Tibial nerve (tissue), 4 donors: ENCODE data around the gene SLC23A2. TPM values are rescaled to one million over a fixed set of nuclear protein-coding genes. Genes with fewer than 3 reads are reported as not detected.

ENCODE experiments used
- DNase-seq, 2 donors: peaks; one replicate each; pipeline ENCODE4 v3.0.0-alpha.2; 2019; ENCODE audit warnings: low spot score in 2 of 2
- H3K27ac ChIP-seq, 4 donors: fragments of 200-600 bp; sonication (generic) in 3 of 4; one replicate each; pipeline ENCODE4 v1.5.1; 2017 to 2019; ENCODE audit warnings: mild to moderate bottlenecking in 1 of 4
- H3K27me3 ChIP-seq, 2 donors: fragments of 200-600 bp; sonication (generic) in 1 of 2; one replicate each; pipeline versions ENCODE4 v1.5.1 to v1.6.0; 2017 to 2019
- H3K36me3 ChIP-seq, 3 donors: fragments of 200-600 bp; sonication (generic); one replicate each; pipeline ENCODE4 v1.5.1; 2018 to 2019
- H3K4me1 ChIP-seq, 4 donors: fragments of 200-600 bp; sonication (generic) in 3 of 4; one replicate each; pipeline ENCODE4 v1.5.1; 2017 to 2019
- H3K4me3 ChIP-seq, 4 donors: fragments of 200-600 bp; sonication (generic) in 3 of 4; one replicate each; pipeline ENCODE4 v1.5.1; 2017 to 2019; ENCODE audit warnings: mild to moderate bottlenecking in 1 of 4, moderate library complexity in 1 of 4
- H3K9me3 ChIP-seq, 4 donors: fragments of 200-600 bp; sonication (generic) in 3 of 4; one replicate each; pipeline ENCODE4 v1.5.1; 2017 to 2019
- CTCF ChIP-seq, 5 experiments: fragments of 200-600 bp in 3 of 5; fragments of 450-650 bp in 2 of 5; sonication (generic) in 3 of 5; IDR thresholded peaks; one replicate each; pipeline ENCODE4 v1.5.1; 2016 to 2019; ENCODE audit warnings: antibody characterized with exemption in 5 of 5, mild to moderate bottlenecking in 3 of 5, moderate library complexity in 2 of 5
- EP300 ChIP-seq, 2 donors: sonication (generic); formaldehyde crosslinking; IDR thresholded peaks; one replicate each; pipeline ENCODE4 v1.6.1; 2017; ENCODE audit warnings: antibody characterized with exemption in 2 of 2, mild to moderate bottlenecking in 1 of 2
- POLR2A ChIP-seq, 2 donors: fragments of 450-650 bp; IDR thresholded peaks; one replicate each; pipeline ENCODE4 v1.6.1; 2017; ENCODE audit warnings: antibody characterized with exemption in 2 of 2, mild to moderate bottlenecking in 2 of 2, moderate library complexity in 2 of 2
- WGBS, 2 donors: methylation state at CpG; one replicate each; pipeline ENCODE4 v1.1.5; 2018; 5-methylcytosine and 5-hydroxymethylcytosine counted together
- total RNA-seq, 4 donors: library from RNA; depleted of rRNA; stranded (reverse); fragments of >200 nt; gene quantifications; one replicate each; pipeline ENCODE4 v1.1.0, GENCODE V29; 2016

Gene SLC23A2
- total RNA-seq, 4 donors from 2014 or later = 30.6 to 48.5 (median 40.6) TPM

DNA sequence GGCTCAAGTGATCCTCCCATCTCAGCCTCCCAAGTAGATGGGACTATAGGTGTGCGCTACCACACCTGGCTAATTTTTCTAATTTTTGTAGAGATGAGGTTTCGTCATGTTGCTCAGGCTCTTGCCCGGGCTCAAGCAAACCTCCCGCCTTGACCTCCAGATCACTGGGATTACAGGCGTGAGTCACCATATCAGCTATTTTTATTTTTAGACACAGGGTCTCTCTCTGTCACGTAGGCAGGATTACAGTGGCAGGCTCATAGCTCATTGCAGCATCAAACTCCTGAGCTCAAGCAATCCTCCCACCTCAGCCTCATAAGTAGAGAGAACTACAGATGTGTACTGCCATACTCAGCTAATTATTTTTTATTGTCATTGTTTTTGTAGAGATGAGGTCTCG, 41.7 kb downstream of the SLC23A2 start:
- Histone ChIP-seq H3K9me3 (no peaks in the 10 kb centered on the region), H3K27ac (no peak overlapping the region), H3K36me3 (no peaks in the 10 kb centered on the region), H3K4me3 (no peak overlapping the region), H3K4me1 (peaks cover 0 to 13% (median 0%) of the 10 kb centered on the region in 4 donors), H3K27me3 (no peaks in the 10 kb centered on the region)
- no peak for DNase-seq
- WGBS, 2 donors = 91 to 92% methylated on average over 7 of the region's 7 CpGs
- TF ChIP-seq CTCF (IDR thresholded peaks at IDR 0.05) (no peak), EP300 (IDR thresholded peaks at IDR 0.05) (no peak), POLR2A (IDR thresholded peaks at IDR 0.05) (no peak)

GRCh38 chr20:4957939-4958362, 43.4 kb downstream of the SLC23A2 start:
- DNase-seq = no peak
- Histone ChIP-seq H3K9me3 (no peaks in the 10 kb centered on the region), H3K27ac (no peak overlapping the region), H3K4me1 (peaks cover 0 to 13% (median 0%) of the 10 kb centered on the region in 4 donors), H3K27me3 (no peaks in the 10 kb centered on the region), H3K36me3 (no peaks in the 10 kb centered on the region), H3K4me3 (no peak overlapping the region)
- 78 to 79% methylated on average over 2 of the region's 2 CpGs for WGBS, 2 donors
- TF ChIP-seq POLR2A (IDR thresholded peaks at IDR 0.05) (no peak), CTCF (IDR thresholded peaks at IDR 0.05) (no peak), EP300 (IDR thresholded peaks at IDR 0.05) (no peak)

- no peak for DNase-seq
- Histone ChIP-seq H3K27me3 (no peaks in the 10 kb centered on the region), H3K9me3 (no peaks in the 10 kb centered on the region), H3K36me3 (peaks cover 0 to 5% (median 0%) of the 10 kb centered on the region in 3 donors), H3K27ac (no peak overlapping the region), H3K4me3 (no peak overlapping the region), H3K4me1 (peaks cover 0 to 7% (median 0%) of the 10 kb centered on the region in 4 donors)
- WGBS, 2 donors = 89 to 97% methylated on average over 2 of the region's 2 CpGs
- TF ChIP-seq POLR2A (IDR thresholded peaks at IDR 0.05) (no peak), CTCF (IDR thresholded peaks at IDR 0.05) (no peak), EP300 (IDR thresholded peaks at IDR 0.05) (no peak)
These were observed 44.1 kb downstream of the SLC23A2 start for GRCh38 chr20:4957187-4957586.

DNA sequence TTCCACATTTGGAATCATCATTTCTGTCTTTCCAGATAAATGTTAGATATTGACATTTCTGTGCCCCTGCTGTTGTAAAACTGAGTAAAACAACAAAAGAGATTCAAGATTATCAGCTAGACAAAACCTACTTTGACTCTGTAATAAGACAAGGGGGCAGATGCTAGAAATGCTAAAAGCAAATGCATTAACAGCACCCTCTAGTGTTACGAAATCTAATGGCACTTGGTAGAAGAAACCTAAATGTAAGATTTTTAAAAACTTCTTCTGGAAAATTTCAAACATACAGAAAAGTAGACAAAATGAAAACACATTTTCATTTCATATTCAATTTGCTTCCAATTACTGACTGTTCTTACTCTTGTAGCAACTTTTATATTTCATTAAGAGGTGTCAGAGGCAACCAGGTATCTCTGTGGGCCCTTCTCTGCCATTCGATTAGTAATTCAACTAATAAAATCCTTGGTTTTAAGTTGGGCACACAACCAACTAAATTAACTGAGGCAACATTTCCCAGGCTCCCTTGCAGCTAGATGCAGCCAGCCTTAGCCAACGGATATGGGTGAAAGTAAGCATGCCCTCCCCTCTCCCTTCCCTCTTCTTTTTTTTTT, 45.0 kb downstream of the SLC23A2 start:
- no peaks in the 10 kb centered on the region for H3K9me3 ChIP-seq
- no peak for DNase-seq
- H3K27ac ChIP-seq = no peak overlapping the region
- H3K4me1 ChIP-seq = peaks cover 0 to 5% (median 3%) of the 10 kb centered on the region in 4 donors
- no peaks in the 10 kb centered on the region for H3K27me3 ChIP-seq
- no peak for TF ChIP-seq EP300 (IDR thresholded peaks at IDR 0.05)
- TF ChIP-seq CTCF (IDR thresholded peaks at IDR 0.05) = peak; percentile 71 to 86 (median 82)
- no peak overlapping the region for H3K4me3 ChIP-seq
- H3K36me3 ChIP-seq = peaks cover 0 to 5% (median 0%) of the 10 kb centered on the region in 3 donors
- WGBS, 2 donors = 53 to 56% methylated on average over 3 of the region's 3 CpGs

DNA sequence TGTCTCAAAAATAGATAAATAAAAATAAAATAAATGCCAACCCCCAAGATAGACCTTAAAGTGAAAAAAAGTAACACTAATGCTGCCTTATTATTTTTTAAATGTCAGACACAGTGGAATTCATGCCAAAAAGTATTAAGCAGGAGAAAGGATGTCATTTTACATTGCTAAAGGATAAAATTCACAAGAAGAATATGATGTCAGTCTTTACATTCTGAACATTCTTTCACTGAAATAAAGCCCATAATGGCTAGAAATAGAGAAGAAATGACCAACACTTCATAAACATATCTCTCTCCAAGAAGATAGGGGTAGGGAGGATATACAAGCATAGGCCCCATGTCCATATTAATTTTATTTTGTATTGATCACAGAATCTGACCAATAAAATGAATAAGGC, 47.4 kb downstream of the SLC23A2 start:
- H3K27ac ChIP-seq = no peak overlapping the region
- DNase-seq = no peak
- TF ChIP-seq POLR2A (IDR thresholded peaks at IDR 0.05) (no peak), EP300 (IDR thresholded peaks at IDR 0.05) (no peak), CTCF (IDR thresholded peaks at IDR 0.05) (no peak)
- H3K27me3 ChIP-seq = no peaks in the 10 kb centered on the region
- H3K9me3 ChIP-seq = no peaks in the 10 kb centered on the region
- no peak overlapping the region for H3K4me3 ChIP-seq
- peaks cover 0 to 5% (median 0%) of the 10 kb centered on the region in 3 donors for H3K36me3 ChIP-seq
- H3K4me1 ChIP-seq = peaks cover 3 to 29% (median 14%) of the 10 kb centered on the region in 4 donors
